NOMO-1 treated with DMSO at 0.1 percent for 48 hours (cell line): Measurements from ENCODE around the gene ACVRL1.

Experiments used
- DNase-seq: peaks from one replicate; lab custom pipeline; 2025; ENCODE audit not compliant: unreplicated experiment; lab: John Stamatoyannopoulos, UW

ACVRL1 gene

GRCh38 chr12:51915951-51916350 lies 8.6 kb downstream of the ACVRL1 start:
- DNase-seq, result no peak

GRCh38 chr12:51917041-51917590 lies 9.8 kb downstream of the ACVRL1 start:
- DNase-seq, result no peak

DNA sequence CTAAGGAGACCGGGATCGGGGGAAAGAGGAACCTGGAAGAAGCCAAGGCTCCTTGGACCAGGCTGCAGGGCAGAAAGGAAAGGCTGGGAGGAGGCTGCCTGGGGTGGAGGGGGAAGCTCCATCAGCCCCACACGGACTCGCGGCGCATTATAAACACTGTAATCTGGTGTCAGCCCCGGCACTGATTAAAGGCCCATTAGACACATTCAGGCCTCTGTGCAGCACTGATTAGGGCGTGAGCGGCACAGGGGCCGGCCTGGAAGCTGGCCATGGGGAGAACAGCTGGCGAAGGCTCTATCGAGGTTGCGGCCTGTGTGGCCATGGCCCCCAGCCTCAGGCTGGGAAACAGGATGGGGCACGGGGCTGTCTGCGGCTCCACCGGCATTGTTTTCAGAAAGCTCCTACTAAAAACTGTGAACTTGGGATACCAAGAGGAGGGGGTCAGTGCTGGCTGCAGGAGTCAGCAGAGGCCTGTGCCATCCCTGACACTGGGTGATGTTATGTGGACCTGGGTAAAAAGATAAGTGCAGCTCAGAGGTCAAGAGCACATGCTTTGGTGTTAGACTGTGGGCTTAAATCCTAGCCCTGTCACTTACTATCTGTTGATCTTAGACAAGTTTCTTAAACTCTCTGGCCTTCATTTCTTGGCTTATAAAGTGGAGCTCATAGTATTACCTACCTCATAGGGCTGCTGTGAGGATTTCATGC lies 10.6 kb downstream of the ACVRL1 start:
- DNase-seq, result no peak

DNA sequence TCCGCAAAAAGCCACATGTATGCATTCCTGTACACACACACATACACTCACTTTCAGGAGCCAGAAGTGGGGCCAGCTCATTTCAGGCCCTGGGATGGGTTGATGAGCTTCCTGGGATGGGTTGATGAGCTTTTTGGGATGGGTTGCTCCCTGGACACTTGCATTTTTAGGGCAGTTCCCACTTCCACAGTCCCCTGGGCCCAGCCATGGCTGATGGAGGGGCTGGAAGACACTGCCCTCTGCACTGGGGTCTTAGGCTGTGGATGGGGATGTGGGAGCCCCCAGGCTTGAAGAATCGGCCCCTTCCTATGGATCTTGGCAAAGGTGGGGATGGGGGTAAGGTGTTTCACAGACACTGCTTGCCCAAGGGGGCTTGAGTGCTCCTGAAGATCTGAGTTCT lies 12.7 kb downstream of the ACVRL1 start:
- no peak for DNase-seq

DNA sequence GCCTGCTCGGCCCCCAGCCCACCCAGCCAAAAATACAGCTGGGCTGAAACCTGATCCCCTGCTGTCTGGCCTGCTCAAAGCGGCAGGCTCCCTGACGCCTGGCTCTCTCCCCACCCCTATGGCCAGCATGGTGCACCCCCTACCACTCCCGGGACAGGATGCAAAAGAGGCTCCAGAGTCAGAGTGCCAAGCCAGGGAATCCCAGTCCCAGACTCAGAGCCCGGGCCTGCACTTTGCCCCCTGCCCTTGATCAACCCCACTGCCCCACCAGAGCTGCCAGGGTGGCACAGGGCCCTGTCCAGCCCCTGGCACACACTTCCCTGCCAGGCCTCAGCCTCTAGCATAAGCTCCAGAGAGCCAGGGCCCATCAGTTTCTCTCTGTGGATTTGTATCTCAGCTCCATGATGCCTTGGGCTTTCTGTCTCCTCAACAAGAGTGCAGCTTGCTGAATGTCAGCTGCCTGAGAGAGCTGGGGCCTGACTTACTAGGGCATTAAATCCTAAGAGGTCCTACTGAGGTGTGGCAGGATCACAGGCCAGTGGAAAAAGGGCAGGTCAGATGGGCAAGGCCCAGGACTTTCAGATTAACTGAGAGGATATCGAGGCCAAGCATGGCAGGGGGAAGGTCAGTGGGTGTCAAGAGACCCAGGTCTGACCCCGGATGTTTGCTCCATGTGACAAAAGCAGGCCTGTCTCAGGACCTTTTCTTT lies 13.9 kb downstream of the ACVRL1 start:
- no peak for DNase-seq

- DNase-seq, result no peak
Measured at GRCh38 chr12:51922146-51922545, 14.8 kb downstream of the ACVRL1 start.

- peak; percentile 91 for DNase-seq
Measured at GRCh38 chr12:51922762-51923505, 15.6 kb downstream of the ACVRL1 start.

- DNase-seq, result no peak
Measured at GRCh38 chr12:51923506-51924365, 16.4 kb downstream of the ACVRL1 start.

GRCh38 chr12:51924551-51925319 lies 17.4 kb downstream of the ACVRL1 start:
- DNase-seq, result no peak

DNA sequence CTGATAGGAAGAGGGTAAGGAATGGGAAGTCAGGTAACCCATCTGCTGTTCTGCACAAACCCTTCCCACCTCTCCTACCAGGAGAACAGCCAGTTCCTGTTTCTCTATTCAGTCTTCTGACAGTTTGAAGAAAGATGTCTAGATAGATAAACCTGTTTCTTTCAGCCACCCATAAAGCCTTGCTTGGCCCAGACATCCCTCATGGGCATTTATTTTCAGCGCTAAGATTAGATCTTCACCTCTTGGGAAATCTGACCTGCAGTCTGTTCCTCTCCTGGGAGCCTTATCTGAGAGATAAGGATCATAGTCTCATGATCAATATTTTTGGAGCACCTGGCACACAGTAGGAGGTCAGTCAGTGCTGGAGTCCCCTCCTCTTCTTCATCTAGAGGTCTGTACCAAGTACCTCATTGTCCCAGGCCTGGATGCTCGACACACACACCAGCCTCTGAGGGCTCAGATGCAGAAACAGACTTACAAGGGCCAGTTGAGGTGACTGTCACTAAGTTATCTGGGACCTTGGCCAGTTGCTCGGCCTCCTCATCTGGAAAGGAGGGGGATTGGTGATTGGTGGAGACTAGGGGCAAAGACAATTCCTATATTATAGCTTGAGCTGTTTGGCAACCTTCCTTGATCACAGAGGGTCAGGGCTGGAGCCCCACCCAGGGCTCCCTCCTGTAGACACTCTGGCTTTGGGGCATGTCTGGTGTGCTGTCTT lies 18.2 kb downstream of the ACVRL1 start:
- no peak for DNase-seq

- DNase-seq, result no peak
Measured at GRCh38 chr12:51926064-51926632, 18.8 kb downstream of the ACVRL1 start.

- peak; percentile 25 for DNase-seq
Measured at GRCh38 chr12:51926718-51927117, 19.4 kb downstream of the ACVRL1 start.

DNA sequence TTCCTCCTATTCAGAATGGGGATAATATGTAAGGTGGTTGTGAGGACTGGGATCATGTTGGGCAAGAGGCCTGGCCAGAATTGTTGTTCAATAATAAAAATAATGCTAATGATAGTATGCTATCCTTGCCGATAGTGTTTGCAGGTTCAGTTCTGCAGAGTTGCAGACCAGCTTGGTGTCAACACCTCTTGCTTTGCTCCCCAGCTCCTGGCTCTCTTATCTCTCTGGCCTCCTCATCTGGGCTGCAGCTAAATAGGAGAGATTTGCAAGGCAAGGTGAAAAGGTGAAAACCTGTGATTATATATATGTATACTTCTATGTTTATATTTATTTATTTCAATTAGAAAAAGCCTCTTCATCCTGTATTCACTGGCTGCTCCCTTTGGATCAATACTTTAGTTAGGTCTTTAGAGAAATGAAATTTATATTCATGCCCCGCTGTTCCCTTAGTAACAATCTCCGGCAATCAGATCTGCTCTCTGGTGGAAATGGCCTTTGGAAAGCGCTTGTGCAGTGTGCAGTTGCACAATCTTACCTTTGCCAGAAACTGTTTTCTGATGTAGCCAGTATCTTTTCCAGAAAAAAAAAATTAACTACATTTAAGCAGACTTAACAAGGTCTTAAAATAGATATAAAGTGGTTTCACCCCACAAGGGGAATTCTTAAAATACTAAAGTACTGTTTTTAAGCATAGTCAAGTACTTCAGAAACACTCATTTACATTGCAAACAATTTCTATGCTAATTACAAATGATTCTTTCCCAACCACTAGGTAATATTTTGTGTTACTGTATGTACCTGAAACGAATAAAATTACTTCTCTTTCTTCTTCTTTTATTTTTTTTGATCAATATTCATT lies 25.1 kb downstream of the ACVRL1 start:
- no peak for DNase-seq

DNA sequence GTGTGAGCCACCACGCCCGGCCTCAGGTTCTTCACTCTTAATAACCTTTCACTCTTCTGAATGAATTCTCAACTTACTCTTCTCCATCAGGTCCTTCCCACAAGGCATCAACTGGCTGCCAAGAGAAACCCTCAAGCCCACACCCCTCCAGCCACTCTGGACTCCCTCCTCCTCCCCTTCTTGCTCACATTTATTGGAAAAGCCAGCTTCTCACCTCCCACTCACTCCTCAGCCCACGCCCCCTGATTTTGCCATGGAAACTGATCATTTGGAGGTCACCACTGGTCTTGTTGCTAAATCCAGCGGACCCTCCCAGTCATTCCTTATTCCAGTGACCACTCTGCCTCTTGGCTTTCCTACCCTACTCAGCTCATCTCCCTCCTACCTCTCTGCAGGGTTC lies 26.8 kb downstream of the ACVRL1 start:
- no peak for DNase-seq

DNA sequence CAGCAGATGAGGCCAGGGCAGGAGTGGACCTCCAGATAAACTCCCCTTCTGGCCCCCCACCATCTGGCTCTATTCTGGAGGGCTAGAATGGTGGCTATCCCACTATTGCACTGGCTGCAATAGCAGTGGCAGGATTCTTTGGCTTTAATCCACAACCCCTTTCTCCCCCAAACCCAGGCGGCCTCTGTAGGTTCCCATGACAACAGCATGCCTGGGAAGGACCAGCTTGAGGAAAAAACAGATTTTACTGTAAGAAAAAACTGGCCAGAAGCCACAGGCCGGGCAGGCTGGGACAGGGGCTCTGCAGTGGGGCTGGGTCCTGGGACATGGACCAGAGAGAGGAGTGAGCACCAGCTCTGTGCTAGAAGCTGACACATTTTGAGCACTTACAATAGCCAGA lies 30.6 kb downstream of the ACVRL1 start:
- DNase-seq, result no peak

DNA sequence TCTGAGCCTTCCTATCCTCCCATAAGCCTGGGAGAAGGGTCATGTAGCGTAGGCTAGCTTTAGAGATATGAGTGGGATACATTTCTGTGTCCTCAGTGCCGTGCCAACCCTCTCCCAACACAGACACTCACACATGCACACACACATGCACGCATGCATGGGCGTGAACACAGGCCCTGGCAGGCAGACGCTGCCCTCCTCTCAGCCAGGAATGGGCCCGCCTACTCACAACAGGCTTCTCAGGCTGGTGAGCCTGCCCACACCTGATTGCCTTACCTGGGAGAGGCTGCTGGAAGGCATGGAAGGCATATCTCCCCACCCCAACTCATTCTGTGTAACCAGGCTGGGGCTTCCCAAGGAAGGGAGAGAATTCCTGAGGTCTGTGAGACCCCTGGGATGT lies 31.4 kb downstream of the ACVRL1 start:
- DNase-seq, result no peak

GRCh38 chr12:51941011-51941581 lies 33.8 kb downstream of the ACVRL1 start:
- no peak for DNase-seq

GRCh38 chr12:51941604-51942003 lies 34.3 kb downstream of the ACVRL1 start:
- DNase-seq, result no peak
